ENCODE measurements around the gene MRPS23.

DNA sequence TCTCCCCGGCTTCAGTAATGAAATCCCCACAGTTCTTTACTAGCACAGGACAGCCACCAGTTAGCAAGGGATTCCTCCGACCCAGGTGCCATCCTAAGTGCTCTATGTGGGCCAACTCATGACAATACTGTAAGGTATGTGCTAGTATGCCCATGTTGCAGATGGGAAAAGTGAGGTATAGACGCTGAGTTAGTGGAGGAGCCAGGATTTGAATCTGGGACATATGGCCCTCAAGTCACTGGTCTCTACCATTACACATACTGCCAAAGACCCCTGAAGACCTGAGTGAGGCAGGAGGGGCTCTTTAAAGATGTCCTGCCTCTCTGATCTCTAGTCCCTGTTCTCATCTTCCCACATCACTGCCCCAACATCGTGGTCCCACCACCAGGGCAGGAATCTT lies 36.2 kb upstream of the MRPS23 start:
- TF ChIP-seq POLR2A (IDR thresholded peaks at IDR 0.05; ENCODE audit: low read length) = no peak
- no peak for TF ChIP-seq RFX5 (IDR thresholded peaks at IDR 0.05)

All from A549 (cell line).